GM12878 (cell line): ENCODE measurements around the gene PHKB. TPM values are rescaled to one million over a fixed set of nuclear protein-coding genes. Genes with fewer than 3 reads are reported as not detected.

Experiments
- CBX3 ChIP-seq: fragments of 200-600 bp; sonication (generic); IDR thresholded peaks from 2 replicates; pipeline ENCODE4 v1.6.1; 2016; ENCODE audit warnings: low read depth, borderline replicate concordance
- IKZF2 ChIP-seq, 2 experiments: fragments of 450-650 bp; IDR thresholded peaks; 2 replicates each; pipeline ENCODE4 v1.6.1; 2017; ENCODE audit warnings: mild to moderate bottlenecking in 2 of 2, moderate library complexity in 2 of 2
- NFYB ChIP-seq: IDR thresholded peaks from 2 replicates; pipeline ENCODE4 v1.6.1; 2011; ENCODE audit warnings: low read depth, mild to moderate bottlenecking, low read length, improper control_type of control experiment, moderate library complexity; ENCODE audit not compliant: insufficient read depth
- polyA plus RNA-seq, 11 experiments: library from polyadenylated mRNA; depleted of rRNA in 4 of 11; unstranded in 6 of 11; stranded (reverse) in 5 of 11; fragments of >200 nt; fragmentation: Nextera tagmentation in 4 of 11; fragmentation: Illumina TruSeq in 1 of 11; extraction: Ambion mirVana in 4 of 11; extraction: Trizol in 1 of 11; gene quantifications; 1 replicate in 1 of 11; 2 replicates in 10 of 11; pipeline versions ENCODE4 v1.2.1 to v1.2.3, GENCODE V29; 2011 to 2016; ENCODE audit warnings: inconsistent platforms in 2 of 11, missing spikeins in 2 of 11, low read depth in 1 of 11
- total RNA-seq, 4 experiments: library from RNA; depleted of rRNA in 3 of 4; stranded (reverse); fragments of >200 nt in 3 of 4; fragmentation: Illumina TruSeq in 1 of 4; extraction: Trizol in 1 of 4; gene quantifications; 2 replicates each; pipeline versions ENCODE4 v1.2.1 to v1.2.3, GENCODE V29; 2013 to 2021
- TF ChIP-seq, protein P1 (sequence below), 3 experiments: IDR thresholded peaks in 2 of 3; conservative IDR thresholded peaks in 1 of 3; 2 replicates each; pipeline ENCODE4 v1.5.1; 2011; ENCODE audit warnings: low read depth in 3 of 3, low read length in 3 of 3, mild to moderate bottlenecking in 3 of 3, control low read depth in 2 of 3, moderate library complexity in 2 of 3, inconsistent platforms in 1 of 3, mixed read lengths in 1 of 3; ENCODE audit not compliant: control insufficient read depth in 2 of 3, insufficient read depth in 1 of 3; ENCODE audit errors: extremely low read depth in 1 of 3
- TF ChIP-seq, protein P2 (sequence below): fragments of 450-650 bp; IDR thresholded peaks from 2 replicates; pipeline ENCODE4 v1.6.1; 2017; ENCODE audit warnings: low read depth, mild to moderate bottlenecking, moderate library complexity
- TF ChIP-seq, protein P3 (sequence below): fragments of 450-650 bp; formaldehyde crosslinking; IDR thresholded peaks from 2 replicates; pipeline ENCODE4 v1.4.0; 2022; ENCODE audit warnings: mild to moderate bottlenecking, moderate library complexity

PHKB gene
- total and polyA plus RNA-seq, 10 of the 15 experiments (the other 5 are each of a cell fraction or from before 2014, with no cell fraction given) = 14.2 to 65.6 (median 37.0) TPM

DNA sequence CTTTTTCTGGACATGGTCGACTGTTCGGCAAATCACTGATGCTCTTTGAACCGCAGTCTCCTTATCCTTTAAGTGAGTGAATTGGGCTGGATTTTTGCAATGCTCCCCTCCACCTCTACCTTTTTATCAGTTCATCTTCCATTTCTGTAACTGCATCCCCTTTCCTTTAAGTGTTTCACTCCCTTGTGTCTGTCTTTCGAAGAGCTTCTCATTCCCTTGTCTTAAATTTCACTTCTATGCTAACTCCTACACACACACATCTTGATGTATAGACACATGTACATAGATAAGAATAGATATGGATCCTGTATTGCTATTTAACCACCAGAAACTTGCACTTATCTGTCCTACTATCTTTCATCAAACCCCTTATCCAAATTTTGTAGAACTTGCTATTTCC is 250.7 kb downstream of the PHKB start (continued):
- TF ChIP-seq, protein P1, sequence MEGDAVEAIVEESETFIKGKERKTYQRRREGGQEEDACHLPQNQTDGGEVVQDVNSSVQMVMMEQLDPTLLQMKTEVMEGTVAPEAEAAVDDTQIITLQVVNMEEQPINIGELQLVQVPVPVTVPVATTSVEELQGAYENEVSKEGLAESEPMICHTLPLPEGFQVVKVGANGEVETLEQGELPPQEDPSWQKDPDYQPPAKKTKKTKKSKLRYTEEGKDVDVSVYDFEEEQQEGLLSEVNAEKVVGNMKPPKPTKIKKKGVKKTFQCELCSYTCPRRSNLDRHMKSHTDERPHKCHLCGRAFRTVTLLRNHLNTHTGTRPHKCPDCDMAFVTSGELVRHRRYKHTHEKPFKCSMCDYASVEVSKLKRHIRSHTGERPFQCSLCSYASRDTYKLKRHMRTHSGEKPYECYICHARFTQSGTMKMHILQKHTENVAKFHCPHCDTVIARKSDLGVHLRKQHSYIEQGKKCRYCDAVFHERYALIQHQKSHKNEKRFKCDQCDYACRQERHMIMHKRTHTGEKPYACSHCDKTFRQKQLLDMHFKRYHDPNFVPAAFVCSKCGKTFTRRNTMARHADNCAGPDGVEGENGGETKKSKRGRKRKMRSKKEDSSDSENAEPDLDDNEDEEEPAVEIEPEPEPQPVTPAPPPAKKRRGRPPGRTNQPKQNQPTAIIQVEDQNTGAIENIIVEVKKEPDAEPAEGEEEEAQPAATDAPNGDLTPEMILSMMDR (IDR thresholded peaks at IDR 0.05 in 2 of 3, conservative IDR thresholded peaks at IDR 0.05 in 1 of 3; ENCODE audit: control insufficient read depth in 2 of 3, extremely low read depth in 1 of 3, insufficient read depth in 1 of 3, low read depth in 3 of 3, low read length in 3 of 3) = no peak
- TF ChIP-seq CBX3 = no peak
- TF ChIP-seq IKZF2 (IDR thresholded peaks at IDR 0.05) = no peak
- TF ChIP-seq, protein P2, sequence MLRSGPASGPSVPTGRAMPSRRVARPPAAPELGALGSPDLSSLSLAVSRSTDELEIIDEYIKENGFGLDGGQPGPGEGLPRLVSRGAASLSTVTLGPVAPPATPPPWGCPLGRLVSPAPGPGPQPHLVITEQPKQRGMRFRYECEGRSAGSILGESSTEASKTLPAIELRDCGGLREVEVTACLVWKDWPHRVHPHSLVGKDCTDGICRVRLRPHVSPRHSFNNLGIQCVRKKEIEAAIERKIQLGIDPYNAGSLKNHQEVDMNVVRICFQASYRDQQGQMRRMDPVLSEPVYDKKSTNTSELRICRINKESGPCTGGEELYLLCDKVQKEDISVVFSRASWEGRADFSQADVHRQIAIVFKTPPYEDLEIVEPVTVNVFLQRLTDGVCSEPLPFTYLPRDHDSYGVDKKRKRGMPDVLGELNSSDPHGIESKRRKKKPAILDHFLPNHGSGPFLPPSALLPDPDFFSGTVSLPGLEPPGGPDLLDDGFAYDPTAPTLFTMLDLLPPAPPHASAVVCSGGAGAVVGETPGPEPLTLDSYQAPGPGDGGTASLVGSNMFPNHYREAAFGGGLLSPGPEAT = no peak
- TF ChIP-seq, protein P3, sequence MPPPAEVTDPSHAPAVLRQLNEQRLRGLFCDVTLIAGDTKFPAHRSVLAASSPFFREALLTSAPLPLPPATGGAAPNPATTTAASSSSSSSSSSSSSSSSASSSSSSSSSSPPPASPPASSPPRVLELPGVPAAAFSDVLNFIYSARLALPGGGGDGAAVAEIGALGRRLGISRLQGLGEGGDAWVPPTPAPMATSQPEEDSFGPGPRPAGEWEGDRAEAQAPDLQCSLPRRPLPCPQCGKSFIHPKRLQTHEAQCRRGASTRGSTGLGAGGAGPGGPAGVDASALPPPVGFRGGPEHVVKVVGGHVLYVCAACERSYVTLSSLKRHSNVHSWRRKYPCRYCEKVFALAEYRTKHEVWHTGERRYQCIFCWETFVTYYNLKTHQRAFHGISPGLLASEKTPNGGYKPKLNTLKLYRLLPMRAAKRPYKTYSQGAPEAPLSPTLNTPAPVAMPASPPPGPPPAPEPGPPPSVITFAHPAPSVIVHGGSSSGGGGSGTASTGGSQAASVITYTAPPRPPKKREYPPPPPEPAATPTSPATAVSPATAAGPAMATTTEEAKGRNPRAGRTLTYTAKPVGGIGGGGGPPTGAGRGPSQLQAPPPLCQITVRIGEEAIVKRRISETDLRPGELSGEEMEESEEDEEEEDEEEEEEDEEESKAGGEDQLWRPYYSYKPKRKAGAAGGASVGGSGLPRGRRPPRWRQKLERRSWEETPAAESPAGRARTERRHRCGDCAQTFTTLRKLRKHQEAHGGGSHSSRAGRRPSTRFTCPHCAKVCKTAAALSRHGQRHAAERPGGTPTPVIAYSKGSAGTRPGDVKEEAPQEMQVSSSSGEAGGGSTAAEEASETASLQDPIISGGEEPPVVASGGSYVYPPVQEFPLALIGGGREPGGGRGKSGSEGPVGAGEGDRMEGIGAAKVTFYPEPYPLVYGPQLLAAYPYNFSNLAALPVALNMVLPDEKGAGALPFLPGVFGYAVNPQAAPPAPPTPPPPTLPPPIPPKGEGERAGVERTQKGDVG = no peak
- TF ChIP-seq NFYB = no peak
